SK-N-SH (cell line): ENCODE measurements around the gene BCAS3. TPM values are rescaled to one million over a fixed set of nuclear protein-coding genes. Genes with fewer than 3 reads are reported as not detected.

ENCODE experiments used
- CTCF ChIA-PET: fragments of 300-600, 350-600 bp; formaldehyde crosslinking; extraction: SDS; loops from one replicate; lab custom pipeline; 2021; lab: Yijun Ruan, JAX
- POLR2A ChIA-PET: fragments of 350-600 bp; sonication (Branson Sonifier 250); formaldehyde crosslinking; extraction: SDS; loops from one replicate; lab custom pipeline; 2020; ENCODE audit warnings: antibody characterized with exemption, inconsistent platforms; lab: Yijun Ruan, JAX
- DNase-seq: peaks from one replicate; pipeline ENCODE4 v3.0.0; 2012
- H2AFZ ChIP-seq: fragments of 200-600 bp; sonication (generic); 2 replicates; pipeline ENCODE4 v1.8.1; 2016; ENCODE audit warnings: antibody characterized with exemption, mild to moderate bottlenecking, low read depth
- H3F3A ChIP-seq: fragments of 200-600 bp; sonication (generic); replicated peaks from 2 replicates; pipeline ENCODE3; 2016; ENCODE audit warnings: antibody characterized with exemption, mild to moderate bottlenecking; ENCODE audit not compliant: insufficient read depth
- H3K27ac ChIP-seq, 2 experiments: fragments of 200-500 bp in 1 of 2; fragments of 200-600 bp in 1 of 2; sonication (Bioruptor generic) in 1 of 2; sonication (generic), shearing (Covaris generic) in 1 of 2; 2 replicates each; pipeline versions ENCODE4 v1.5.1 to v1.6.1; 2014 to 2016; ENCODE audit warnings: low read depth in 2 of 2, inconsistent platforms in 1 of 2, low read length in 1 of 2, mild to moderate bottlenecking in 1 of 2, mixed read lengths in 1 of 2
- H3K27me3 ChIP-seq: fragments of 200-600 bp; sonication (generic), shearing (Covaris generic); 2 replicates; pipeline ENCODE4 v1.6.1; 2016; ENCODE audit warnings: mixed run types; ENCODE audit not compliant: insufficient read depth
- H3K36me3 ChIP-seq, 2 experiments: fragments of 200-500 bp in 1 of 2; fragments of 200-600 bp in 1 of 2; sonication (Bioruptor generic) in 1 of 2; sonication (generic) in 1 of 2; replicated peaks in 1 of 2; 2 replicates each; pipeline versions ENCODE3 to v1.5.1; 2014 to 2016; ENCODE audit warnings: low read length in 1 of 2, mild to moderate bottlenecking in 1 of 2; ENCODE audit not compliant: insufficient read depth in 2 of 2, control insufficient read depth in 1 of 2
- H3K4me1 ChIP-seq, 2 experiments: fragments of 200-500 bp in 1 of 2; fragments of 200-600 bp in 1 of 2; sonication (Bioruptor generic) in 1 of 2; sonication (generic), shearing (Covaris generic) in 1 of 2; 2 replicates each; pipeline versions ENCODE4 v1.5.1 to v1.6.1; 2014 to 2016; ENCODE audit warnings: low read depth in 1 of 2, low read length in 1 of 2, mixed run types in 1 of 2; ENCODE audit not compliant: insufficient read depth in 2 of 2, control insufficient read depth in 1 of 2
- H3K4me2 ChIP-seq: fragments of 200-600 bp; sonication (generic), shearing (Covaris generic); 2 replicates; pipeline ENCODE4 v1.6.1; 2017; ENCODE audit warnings: mixed run types
- H3K4me3 ChIP-seq, 2 experiments: fragments of 200-500 bp in 1 of 2; fragments of 200-600 bp in 1 of 2; sonication (Bioruptor generic) in 1 of 2; sonication (generic), shearing (Covaris generic) in 1 of 2; 2 replicates each; pipeline versions ENCODE4 v1.5.1 to v1.8.1; 2014 to 2016; ENCODE audit warnings: low read depth in 2 of 2, inconsistent platforms in 1 of 2, low read length in 1 of 2, mild to moderate bottlenecking in 1 of 2, mixed read lengths in 1 of 2, moderate library complexity in 1 of 2
- H3K79me2 ChIP-seq: fragments of 200-600 bp; sonication (generic); 2 replicates; pipeline ENCODE4 v1.8.1; 2017; ENCODE audit warnings: mild to moderate bottlenecking; ENCODE audit not compliant: insufficient read depth
- H3K9ac ChIP-seq: fragments of 200-600 bp; sonication (generic); 2 replicates; pipeline ENCODE4 v1.6.1; 2017; ENCODE audit warnings: mixed run types
- H3K9me2 ChIP-seq: fragments of 200-600 bp; sonication (generic); 2 replicates; pipeline ENCODE4 v1.6.1; 2017; ENCODE audit warnings: mixed run types
- H3K9me3 ChIP-seq: fragments of 200-600 bp; sonication (generic); 2 replicates; pipeline ENCODE4 v1.6.1; 2017; ENCODE audit warnings: mixed run types, mild to moderate bottlenecking, moderate library complexity
- H4K20me1 ChIP-seq: fragments of 200-600 bp; sonication (generic); 2 replicates; pipeline ENCODE4 v1.6.1; 2017; ENCODE audit warnings: mild to moderate bottlenecking, mixed run types; ENCODE audit not compliant: insufficient read depth
- CHD2 ChIP-seq: fragments of 150-350 bp; IDR thresholded peaks from 2 replicates; pipeline ENCODE4 v1.6.1; 2018; ENCODE audit warnings: low read length; ENCODE audit not compliant: partially characterized antibody
- CTCF ChIP-seq: fragments of 200-600 bp; sonication (generic); IDR thresholded peaks from 2 replicates; pipeline ENCODE4 v1.6.1; 2017; ENCODE audit warnings: antibody characterized with exemption, mild to moderate bottlenecking, moderate library complexity
- GATA2 ChIP-seq: sonication (generic); formaldehyde crosslinking; IDR thresholded peaks from 2 replicates; pipeline ENCODE4 v1.5.0; 2020; ENCODE audit warnings: mild to moderate bottlenecking, missing genetic modification reagents
- JUND ChIP-seq: IDR thresholded peaks from 2 replicates; pipeline ENCODE4 v1.4.0; 2012
- MAX ChIP-seq: IDR thresholded peaks from 2 replicates; pipeline ENCODE4 v1.4.0; 2012; ENCODE audit warnings: low read depth
- MXI1 ChIP-seq: IDR thresholded peaks from 2 replicates; pipeline ENCODE4 v1.6.1; 2012; ENCODE audit warnings: mild to moderate bottlenecking, low read depth, low read length, improper control_type of control experiment
- NFIC ChIP-seq: IDR thresholded peaks from 2 replicates; pipeline ENCODE4 v1.4.0; 2012; ENCODE audit warnings: borderline replicate concordance
- PBX3 ChIP-seq: IDR thresholded peaks from 2 replicates; pipeline ENCODE4; 2012
- POLR2AphosphoS5 ChIP-seq: IDR thresholded peaks from 2 replicates; pipeline ENCODE4 v1.6.1; 2012; ENCODE audit warnings: low read depth, low read length
- RCOR1 ChIP-seq: fragments of 150-350 bp; IDR thresholded peaks from 2 replicates; pipeline ENCODE4 v1.6.1; 2017; ENCODE audit warnings: antibody characterized with exemption, low read length
- RFX5 ChIP-seq: IDR thresholded peaks from 2 replicates; pipeline ENCODE4 v1.6.1; 2012; ENCODE audit warnings: mild to moderate bottlenecking, improper control_type of control experiment, low read length
- SMC3 ChIP-seq: IDR thresholded peaks from 2 replicates; pipeline ENCODE4 v1.6.1; 2012; ENCODE audit warnings: low read depth, low read length, improper control_type of control experiment
- TEAD4 ChIP-seq: IDR thresholded peaks from 2 replicates; pipeline ENCODE4 v1.4.0; 2012; ENCODE audit warnings: mild to moderate bottlenecking, borderline replicate concordance; ENCODE audit not compliant: insufficient read depth
- USF2 ChIP-seq: fragments of 150-350 bp; IDR thresholded peaks from 2 replicates; pipeline ENCODE4 v1.6.1; 2017; ENCODE audit warnings: antibody characterized with exemption, low read length, low read depth, borderline replicate concordance
- ZBTB33 ChIP-seq: IDR thresholded peaks from 2 replicates; pipeline ENCODE4 v1.4.0; 2012; ENCODE audit warnings: low read depth, borderline replicate concordance
- WGBS: methylation state at CpG from one replicate; pipeline ENCODE4 v1.1.6; 2017; ENCODE audit warnings: low lambda C conversion rate; 5-methylcytosine and 5-hydroxymethylcytosine counted together
- polyA plus RNA-seq, 3 experiments: library from polyadenylated mRNA; depleted of rRNA; stranded (reverse); fragments of >200 nt; gene quantifications; 2 replicates each; pipeline ENCODE4 v1.2.3, GENCODE V29; 2012

Gene BCAS3
- polyA plus RNA-seq, 1 of the 3 experiments (the other 2 are of a cell fraction), result 5.9 TPM

- Histone ChIP-seq H3K9me3 (peaks cover 9% of the 10 kb centered on the region), H3K9me2 (peaks cover 5% of the 10 kb centered on the region; the same call in 1 of the 2 replicates), H3K27ac (no peak overlapping the region), H3K27me3 (no peaks in the 10 kb centered on the region), H3F3A (peaks cover 27% of the 10 kb centered on the region), H2AFZ (no peak overlapping the region), H3K4me3 (no peak overlapping the region), H3K36me3 (peaks cover 0 to 3% of the 10 kb centered on the region in 2 experiments), H4K20me1 (no peaks in the 10 kb centered on the region), H3K4me2 (no peak overlapping the region), H3K4me1 (peaks cover 5 to 6% of the 10 kb centered on the region in 2 experiments; a peak in 3 of 4 replicates), H3K79me2 (no peaks in the 10 kb centered on the region), H3K9ac (no peak overlapping the region)
- ChIA-PET CTCF (interaction anchor here (1.5 kb wide), 1 partner anchor 19 kb away, joined by 4 read pairs; no protein-coding TSS in a partner anchor), POLR2A (no interaction called here)
- WGBS, result 100% methylated on average over 4 of the region's 4 CpGs
- DNase-seq, result no peak
- TF ChIP-seq NFIC (no peak), MAX (no peak), TEAD4 (no peak), PBX3 (no peak), RFX5 (no peak), SMC3 (no peak), JUND (no peak), CHD2 (no peak), RCOR1 (no peak), ZBTB33 (no peak), USF2 (no peak), MXI1 (no peak), POLR2AphosphoS5 (no peak), CTCF (no peak), GATA2 (CRISPR knock-in tag) (no peak)
Observed at GRCh38 chr17:60899115-60899514, 221.5 kb downstream of the BCAS3 start.
